Occipital lobe (tissue), 2 donors: ENCODE data around the gene MRTFA. TPM values are rescaled to one million over a fixed set of nuclear protein-coding genes. Genes with fewer than 3 reads are reported as not detected.

ENCODE experiments used
- DNase-seq: peaks from one replicate; lab custom pipeline; 2025; lab: John Stamatoyannopoulos, UW
- total RNA-seq: library from RNA; depleted of rRNA; stranded (reverse); fragments of >200 nt; gene quantifications from one replicate; pipeline ENCODE4 v1.2.3, GENCODE V29; 2014

The MRTFA gene
- total RNA-seq, 1 donor from 2014 or later: 33.4 TPM

GRCh38 chr22:40498420-40499208 is 137.9 kb downstream of the MRTFA start:
- no peak for DNase-seq

DNA sequence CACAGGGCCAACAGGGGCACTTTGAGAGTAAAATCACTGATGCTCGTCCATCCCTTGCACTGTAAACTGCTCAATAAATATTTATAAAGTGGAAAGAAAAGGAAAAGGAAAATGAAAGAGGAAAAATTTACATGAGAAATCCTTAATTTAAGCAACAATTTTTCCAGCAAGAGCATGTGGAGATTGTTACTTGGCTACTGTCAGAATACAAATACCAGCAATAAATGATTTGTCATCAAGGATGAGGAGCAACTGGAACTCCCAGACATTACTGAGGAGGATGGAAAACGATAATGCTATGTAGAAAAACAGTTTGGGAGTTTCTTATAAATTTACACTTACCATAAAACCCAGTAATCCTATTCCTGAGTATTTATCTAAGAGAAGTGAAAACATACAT is 143.1 kb downstream of the MRTFA start:
- DNase-seq: no peak

DNA sequence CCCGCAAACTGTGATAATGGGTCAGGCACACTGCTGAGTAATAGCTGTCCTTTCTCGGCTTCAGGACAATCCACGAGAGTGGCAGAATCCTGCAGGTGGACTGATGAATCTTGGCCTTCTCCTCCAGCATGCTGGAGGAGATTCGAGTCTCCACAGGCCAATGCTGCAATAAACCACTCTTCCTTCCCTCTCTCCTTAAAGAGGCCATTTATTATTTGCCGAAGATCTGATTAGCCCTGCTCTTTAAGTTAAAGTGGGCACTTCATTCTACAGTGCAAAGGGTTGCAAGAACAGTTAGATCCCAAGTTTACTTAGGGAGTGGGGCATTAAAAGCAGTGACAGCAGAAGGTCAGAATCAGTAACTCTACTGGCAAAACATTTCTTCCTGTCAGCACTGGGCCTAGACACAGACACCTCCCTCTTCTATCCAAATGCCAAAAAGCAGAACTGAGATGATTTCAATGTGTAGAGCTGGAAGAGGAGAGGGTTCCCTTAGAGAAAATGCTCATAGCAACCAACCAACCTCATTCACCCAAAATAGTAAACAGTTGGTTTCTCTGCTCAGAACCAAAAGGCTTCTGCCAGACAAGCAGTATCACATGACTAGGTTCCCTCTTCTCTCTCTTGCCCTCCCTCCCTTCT is 144.4 kb downstream of the MRTFA start:
- DNase-seq: no peak

DNA sequence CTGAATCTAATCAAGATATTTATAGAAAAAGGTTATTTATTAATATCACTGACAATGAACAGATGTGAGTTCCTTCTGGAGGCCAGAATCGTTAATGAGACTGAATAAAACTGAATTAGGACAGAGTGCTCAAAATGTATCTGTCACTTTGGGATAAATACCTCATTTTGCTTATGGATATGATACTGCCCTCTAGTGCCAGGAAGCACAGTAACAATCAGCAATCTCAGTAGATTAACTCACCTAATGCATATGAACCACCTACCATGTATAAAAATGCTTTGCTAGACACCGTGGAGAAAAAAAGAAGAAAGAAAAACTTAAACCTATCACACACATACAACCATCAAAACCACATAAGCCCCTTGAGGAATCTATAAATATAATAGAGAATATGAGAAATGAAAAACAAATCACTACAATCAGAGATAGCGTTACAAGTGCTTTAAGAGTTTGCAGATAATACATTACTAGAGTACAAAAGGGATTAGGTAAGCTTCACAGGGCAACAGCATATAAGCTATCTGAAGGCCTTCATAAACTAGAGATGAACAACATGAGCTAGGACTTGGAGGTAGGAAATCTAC is 148.8 kb downstream of the MRTFA start:
- DNase-seq: no peak

DNA sequence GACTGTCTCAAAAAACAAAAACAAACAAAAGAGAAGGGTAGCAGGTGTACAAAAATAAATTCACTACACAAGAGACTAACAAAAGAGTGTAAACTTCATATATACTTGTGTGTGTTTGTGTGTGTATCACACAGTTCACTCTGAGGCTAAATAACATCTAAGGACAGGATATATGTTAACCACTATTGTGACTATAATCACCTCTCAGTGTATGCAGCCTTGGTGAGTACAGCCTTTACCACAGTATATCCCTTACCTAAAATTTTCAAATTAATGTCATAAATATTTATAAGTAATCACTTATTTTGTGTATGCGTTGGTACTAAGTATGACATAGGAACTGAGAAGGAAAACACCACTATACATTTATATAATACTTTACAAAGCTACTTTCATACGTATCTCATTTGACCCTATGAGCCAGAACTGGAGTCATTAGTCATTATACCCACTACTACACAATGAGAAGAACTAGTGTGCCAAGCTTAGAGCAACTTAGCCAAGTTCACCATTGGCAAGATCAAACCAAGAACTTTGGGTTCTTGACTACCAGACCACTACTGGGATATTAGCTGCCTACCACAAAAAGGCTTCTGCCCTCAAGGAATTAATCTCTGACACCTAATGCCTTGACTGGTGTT is 149.4 kb downstream of the MRTFA start:
- no peak for DNase-seq

- DNase-seq: no peak
These were observed 150.5 kb downstream of the MRTFA start for GRCh38 chr22:40485813-40486667.

DNA sequence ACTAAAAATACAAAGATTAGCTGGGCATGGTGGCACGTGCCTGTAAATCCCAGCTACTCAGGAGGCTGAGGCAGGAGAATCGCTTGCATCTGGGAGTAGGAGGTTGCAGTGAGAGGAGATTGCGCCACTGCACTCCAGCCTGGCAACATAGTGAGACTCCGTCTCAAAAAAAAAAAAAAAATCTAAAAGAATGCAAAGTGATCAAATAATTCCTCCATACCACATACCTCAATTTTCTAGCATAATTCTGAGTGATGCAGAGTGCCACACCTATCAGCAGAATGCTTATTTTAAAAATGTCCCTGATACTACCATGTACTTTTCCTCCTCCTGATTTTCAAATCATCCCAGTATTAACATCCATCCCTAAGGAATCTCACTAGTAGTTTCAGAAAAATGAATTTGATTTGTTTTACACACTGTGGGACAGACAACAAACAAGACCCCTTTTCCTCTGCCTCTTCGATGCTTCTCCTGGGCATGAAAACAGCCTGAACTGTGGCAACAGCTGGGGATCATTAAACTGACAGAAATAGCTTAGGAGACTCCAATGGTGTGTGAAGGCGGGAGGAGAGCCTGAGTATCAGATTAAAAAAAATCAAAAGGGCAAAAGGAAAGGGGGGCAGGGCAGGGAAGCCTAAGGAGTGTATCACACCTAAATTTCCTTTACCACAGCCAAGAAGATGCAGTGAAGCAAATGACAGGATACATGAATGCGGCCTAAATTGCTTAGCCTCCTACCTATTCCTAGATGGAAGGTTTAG is 151.4 kb downstream of the MRTFA start:
- no peak for DNase-seq

- no peak for DNase-seq
These were observed 153.6 kb downstream of the MRTFA start for GRCh38 chr22:40482886-40483285.

- DNase-seq: no peak
These were observed 154.1 kb downstream of the MRTFA start for GRCh38 chr22:40482391-40482790.

DNA sequence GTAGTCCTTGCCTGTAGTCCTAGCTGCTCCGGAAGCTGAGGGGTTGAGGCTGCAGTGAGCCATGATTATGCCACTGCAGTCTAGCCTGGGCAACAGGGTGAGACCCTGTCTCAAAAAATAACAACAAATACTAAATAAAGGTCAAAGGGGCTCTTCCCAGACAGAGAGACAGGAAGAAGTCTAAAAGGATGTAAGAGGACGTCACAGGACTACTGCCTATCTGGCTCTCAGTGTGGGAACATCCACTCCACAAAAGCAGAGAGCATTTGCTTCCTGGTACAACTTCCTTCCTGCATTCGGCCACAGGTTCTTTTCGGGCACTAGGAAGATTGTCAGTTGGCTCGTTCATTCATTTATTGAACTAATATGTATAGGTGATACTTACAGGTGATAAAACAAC is 155.5 kb downstream of the MRTFA start:
- no peak for DNase-seq

DNA sequence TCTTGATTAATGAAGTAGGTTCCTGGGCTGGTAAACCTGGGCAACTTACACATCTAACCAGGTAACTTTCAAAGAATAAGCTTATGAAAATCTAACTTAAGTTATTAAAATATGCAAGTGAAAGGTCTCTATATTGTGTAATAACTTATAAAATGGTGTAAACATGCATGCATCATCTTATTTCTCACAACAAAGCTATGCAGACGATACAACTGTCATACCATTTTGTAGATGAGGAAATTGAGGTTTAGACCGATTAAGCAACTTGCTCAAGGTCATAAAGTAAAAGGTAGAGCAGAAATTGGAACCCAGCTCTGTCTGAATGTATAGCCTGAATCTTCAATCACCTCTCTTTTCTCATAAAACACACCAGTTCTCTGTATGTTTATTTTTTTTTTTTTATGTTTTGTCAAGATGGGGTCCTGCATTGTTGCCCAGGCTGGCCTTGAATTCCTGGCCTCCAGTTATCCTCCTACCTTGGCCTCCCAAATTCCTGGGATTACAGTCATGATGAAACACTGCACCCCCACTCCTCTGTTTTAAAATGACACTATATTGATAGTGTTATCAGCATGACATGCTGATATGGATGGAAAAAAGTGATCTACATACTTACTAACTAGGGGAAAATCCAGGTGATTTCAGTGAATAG is 156.5 kb downstream of the MRTFA start:
- no peak for DNase-seq

DNA sequence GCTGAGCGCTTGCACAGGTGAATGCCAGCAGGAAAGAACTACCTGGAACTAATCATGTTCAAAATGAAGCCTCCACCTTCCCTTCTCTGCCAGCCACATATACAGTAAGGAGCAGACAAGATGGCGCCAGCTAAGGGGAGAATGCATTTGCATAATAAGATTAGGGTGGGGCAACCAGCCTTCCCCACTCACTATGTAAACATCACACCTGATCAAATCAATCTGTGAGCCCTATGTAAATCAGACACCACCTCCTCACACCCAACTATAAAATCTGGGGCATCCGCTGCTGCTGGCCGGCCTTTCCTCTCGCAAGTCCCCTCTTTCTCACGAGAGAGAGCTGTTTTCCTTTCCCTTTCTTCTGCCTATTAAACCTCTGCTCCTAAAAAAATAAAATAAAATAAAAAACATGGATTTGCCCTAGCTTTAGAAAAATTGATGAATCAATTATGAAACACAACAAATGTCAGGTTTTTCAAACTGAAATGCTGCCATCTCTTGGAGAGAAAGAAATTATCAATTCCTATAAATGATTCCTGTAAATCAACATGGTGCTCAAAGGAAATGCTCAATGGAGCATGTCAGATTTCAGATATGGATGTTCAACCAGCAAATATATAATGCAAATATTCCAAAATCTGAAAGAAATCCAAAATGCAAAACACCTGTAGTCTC is 157.3 kb downstream of the MRTFA start:
- DNase-seq: no peak

DNA sequence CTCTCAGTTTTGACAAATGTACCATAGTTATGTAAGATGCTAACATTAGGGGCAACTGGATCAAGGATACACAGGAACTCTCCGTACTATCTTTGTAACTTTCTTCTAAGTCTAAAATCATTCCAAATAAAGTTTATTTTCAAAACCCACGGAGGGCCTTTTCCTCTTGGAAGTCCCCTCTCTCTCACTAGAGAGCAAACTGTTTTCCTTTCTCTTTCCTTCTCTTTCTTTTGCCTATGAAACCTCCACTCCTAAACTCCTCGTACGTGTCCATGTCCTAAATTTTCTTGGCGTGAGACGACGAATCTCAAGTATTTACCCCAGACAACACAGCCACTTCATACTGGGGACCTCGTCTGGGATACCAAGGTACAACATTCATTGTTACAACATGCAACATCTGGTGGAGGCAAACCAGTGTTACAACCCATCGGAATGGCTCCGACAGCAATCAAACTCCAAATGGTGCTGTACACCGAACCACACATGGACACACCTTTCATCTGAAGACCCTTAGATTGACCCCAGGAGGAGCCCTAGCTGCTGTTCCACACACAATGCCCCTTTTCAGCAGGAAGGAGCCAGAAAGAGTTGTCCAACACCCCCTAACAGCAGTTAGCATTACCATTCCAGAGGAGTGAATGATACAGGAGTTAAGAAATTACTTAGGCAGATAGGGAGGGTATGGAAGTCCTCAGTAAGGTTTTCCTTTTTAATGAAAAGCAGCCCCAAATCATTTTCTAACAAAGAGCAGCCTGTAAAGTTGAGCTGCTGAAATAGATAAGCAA is 158.0 kb downstream of the MRTFA start:
- no peak for DNase-seq

DNA sequence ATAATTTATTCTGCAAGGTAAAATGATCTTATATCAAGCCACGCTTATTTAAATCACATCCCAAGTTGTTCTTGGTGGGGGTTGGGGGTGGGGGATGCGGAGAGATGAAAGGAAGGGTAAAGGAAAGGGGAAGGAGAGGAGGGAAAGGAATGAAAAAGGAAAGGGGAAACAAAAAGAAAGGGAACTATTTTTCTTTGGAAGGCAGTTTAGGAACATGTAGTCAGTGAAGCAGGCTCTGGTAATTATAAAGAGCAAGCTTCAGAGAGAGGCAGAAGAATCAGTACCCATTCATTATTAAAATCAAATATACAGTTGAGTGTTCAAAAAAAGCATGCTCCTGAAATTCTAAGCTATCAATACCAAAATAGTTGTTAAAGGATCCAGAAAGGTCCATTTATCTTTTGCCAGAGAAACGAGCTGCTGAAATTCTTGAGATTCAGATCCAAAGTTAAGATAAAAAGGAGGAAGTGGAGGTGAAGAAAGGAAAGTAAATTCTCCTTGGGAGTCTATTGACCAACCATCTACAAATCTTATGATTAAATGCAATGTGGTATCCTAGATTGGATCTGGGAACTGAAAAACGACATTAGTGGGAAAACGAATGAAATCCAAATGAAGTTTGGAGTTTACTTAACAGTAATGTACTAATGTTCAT is 158.7 kb downstream of the MRTFA start:
- DNase-seq: no peak

- DNase-seq: no peak
These were observed 160.2 kb downstream of the MRTFA start for GRCh38 chr22:40476341-40476740.

- no peak for DNase-seq
These were observed 162.8 kb downstream of the MRTFA start for GRCh38 chr22:40473703-40474102.

- DNase-seq: no peak
These were observed 163.9 kb downstream of the MRTFA start for GRCh38 chr22:40472579-40472978.

DNA sequence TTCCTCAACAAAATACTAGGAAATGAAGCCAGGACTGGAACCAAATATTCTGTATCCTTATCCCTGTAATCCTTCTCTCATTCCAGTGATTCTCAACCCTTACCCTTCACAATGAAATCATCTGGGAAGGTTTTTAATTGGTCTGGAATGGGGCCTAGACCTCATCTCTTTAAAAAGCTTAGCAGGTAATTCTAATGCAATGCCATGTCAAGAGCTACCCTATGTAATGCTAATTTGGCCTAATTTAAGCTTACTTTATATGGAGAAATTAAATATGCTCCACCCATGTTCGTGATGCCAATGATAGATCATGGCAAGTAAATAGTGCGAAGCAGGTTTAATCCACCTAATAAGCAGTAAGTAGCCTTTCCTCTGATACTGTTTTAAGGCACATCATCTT is 164.5 kb downstream of the MRTFA start:
- no peak for DNase-seq
